MM.1S (cell line): Measurements from ENCODE around the gene APBB2.

Experiments used
- CTCF ChIP-seq: fragments of 300-600 bp; sonication (generic); IDR thresholded peaks from 2 replicates; pipeline ENCODE4 v1.5.1; 2016; ENCODE audit warnings: antibody characterized with exemption, low read length, mixed read lengths
- EZH2 ChIP-seq: fragments of 300-600 bp; sonication (generic); optimal IDR thresholded peaks from 2 replicates; pipeline ENCODE3; 2017; ENCODE audit warnings: low read depth, mild to moderate bottlenecking, antibody characterized with exemption, low read length, mixed read lengths
- EZH2phosphoT487 ChIP-seq: fragments of 300-600 bp; sonication (generic); IDR thresholded peaks from 2 replicates; pipeline ENCODE4 v1.6.1; 2018; ENCODE audit warnings: antibody characterized with exemption, low read length

- TF ChIP-seq CTCF (no peak), EZH2 (no peak), EZH2phosphoT487 (no peak)
Measured at GRCh38 chr4:41104155-41104554, 110.2 kb downstream of the APBB2 start.
